K562 (cell line): ENCODE data around the gene USP10. TPM values are rescaled to one million over a fixed set of nuclear protein-coding genes. Genes with fewer than 3 reads are reported as not detected.

Source experiments
- ATAC-seq: fragments of 200-7000 bp; cut with Tn5 transposase; 3 replicates; pipeline ENCODE4 v1.9.1; 2020; ENCODE audit warnings: moderate library complexity
- BruUV-seq: library from RNA; stranded (reverse); fragments of 400-500 nt; replicated peaks from 2 replicates; lab custom pipeline; 2021; lab: Mats Ljungman, UMichigan
- CTCF ChIA-PET: fragments of 300-600 bp; formaldehyde crosslinking; extraction: SDS; loops from one replicate; lab custom pipeline; 2021; ENCODE audit warnings: low intra/inter-chr PET ratio; lab: Yijun Ruan, JAX
- POLR2A ChIA-PET: fragments of 300-600, 350-650 bp; sonication (Branson Sonifier 250); formaldehyde crosslinking; extraction: SDS; loops from one replicate; lab custom pipeline; 2021; ENCODE audit warnings: antibody characterized with exemption, inconsistent platforms; lab: Yijun Ruan, JAX
- DNase-seq, 4 experiments: peaks; one replicate each; pipeline versions ENCODE4 v3.0.0 to v3.0.0-alpha.2; 2011 to 2018; ENCODE audit warnings: low spot score in 3 of 4, mixed read lengths in 3 of 4; ENCODE audit errors: extremely low read depth in 1 of 4
- FAIRE-seq: peaks from 2 replicates; lab custom pipeline; 2011; peaks lifted over from hg19 to GRCh38; lab: Jason Lieb, UNC
- H2AFZ ChIP-seq: 2 replicates; pipeline ENCODE4 v1.6.0; 2011; ENCODE audit warnings: low read depth, low read length, control low read depth, inconsistent platforms
- H3K27ac ChIP-seq: fragments of 200-600 bp; 3 replicates; pipeline ENCODE4 v1.8.0; 2011; ENCODE audit warnings: low read depth, mild to moderate bottlenecking, control low read depth, inconsistent platforms, low read length, moderate library complexity, mixed read lengths; ENCODE audit errors: extremely low read depth
- H3K27me3 ChIP-seq, 2 experiments: fragments of 300-600 bp in 1 of 2; 2 replicates in 1 of 2; 3 replicates in 1 of 2; pipeline versions ENCODE4 v1.6.0 to v1.8.0; 2011; ENCODE audit warnings: inconsistent platforms in 2 of 2, low read length in 2 of 2, mild to moderate bottlenecking in 1 of 2, mixed read lengths in 1 of 2, moderate library complexity in 1 of 2; ENCODE audit not compliant: control insufficient read depth in 2 of 2, insufficient read depth in 2 of 2
- H3K36me3 ChIP-seq: fragments of 300-600 bp; 3 replicates; pipeline ENCODE4 v1.8.0; 2011; ENCODE audit warnings: mild to moderate bottlenecking, low read length, inconsistent platforms; ENCODE audit not compliant: control insufficient read depth, insufficient read depth
- H3K4me1 ChIP-seq, 2 experiments: fragments of 200-600 bp in 1 of 2; replicated peaks in 1 of 2; 2 replicates in 1 of 2; 3 replicates in 1 of 2; pipeline versions ENCODE4 v1.5.1 to v1.8.0; 2011; ENCODE audit warnings: inconsistent platforms in 2 of 2, low read length in 2 of 2, mild to moderate bottlenecking in 1 of 2, mixed read lengths in 1 of 2, moderate library complexity in 1 of 2; ENCODE audit not compliant: control insufficient read depth in 2 of 2, insufficient read depth in 2 of 2
- H3K4me2 ChIP-seq: 2 replicates; pipeline ENCODE4 v1.6.1; 2011; ENCODE audit warnings: low read length, control low read depth, inconsistent platforms, mixed read lengths; ENCODE audit not compliant: insufficient read depth
- H3K4me3 ChIP-seq: fragments of 200-600 bp; sonication (generic), shearing (Covaris generic); 2 replicates; pipeline ENCODE4 v1.5.1; 2016; ENCODE audit warnings: control low read depth, inconsistent platforms
- H3K79me2 ChIP-seq: fragments of 200-600 bp; 3 replicates; pipeline ENCODE4 v1.8.0; 2011; ENCODE audit warnings: low read length, inconsistent platforms; ENCODE audit not compliant: control insufficient read depth, insufficient read depth
- H3K9ac ChIP-seq, 2 experiments: 2 replicates each; pipeline versions ENCODE4 v1.6.0 to v1.6.1; 2011; ENCODE audit warnings: low read depth in 2 of 2, low read length in 2 of 2, control low read depth in 1 of 2, inconsistent platforms in 1 of 2, mild to moderate bottlenecking in 1 of 2, mixed read lengths in 1 of 2; ENCODE audit not compliant: insufficient read depth in 1 of 2
- H3K9me1 ChIP-seq: one replicate; pipeline ENCODE4 v1.6.0; 2011; ENCODE audit warnings: inconsistent platforms, mild to moderate bottlenecking, low read length, moderate library complexity; ENCODE audit not compliant: control insufficient read depth, insufficient read depth
- H3K9me3 ChIP-seq: replicated peaks from 2 replicates; pipeline ENCODE4 v1.5.1; 2011; ENCODE audit warnings: low read depth, low read length, inconsistent platforms; ENCODE audit not compliant: control insufficient read depth, insufficient read depth
- H4K20me1 ChIP-seq: replicated peaks from 2 replicates; pipeline ENCODE4 v1.6.1; 2011; ENCODE audit warnings: low read length, inconsistent platforms, mixed read lengths; ENCODE audit not compliant: control insufficient read depth, insufficient read depth
- CBFA2T2 ChIP-seq: fragments of 450-650 bp; conservative IDR thresholded peaks from 2 replicates; pipeline ENCODE4 v1.6.1; 2017; ENCODE audit warnings: mild to moderate bottlenecking
- CBX3 ChIP-seq, 2 experiments: IDR thresholded peaks; 1 replicate in 1 of 2; 2 replicates in 1 of 2; pipeline ENCODE4 v1.6.1; 2012; ENCODE audit warnings: inconsistent platforms in 2 of 2, low read length in 2 of 2, borderline replicate concordance in 1 of 2, control low read depth in 1 of 2
- HSF4 ChIP-seq: fragments of 250-450 bp; sonication (Bioruptor Pico); IDR thresholded peaks from 2 replicates; pipeline ENCODE4 v2.1.2; 2022; ENCODE audit warnings: mild to moderate bottlenecking, moderate library complexity, borderline replicate concordance
- JUND ChIP-seq, 2 experiments: IDR thresholded peaks; 2 replicates in 1 of 2; 3 replicates in 1 of 2; pipeline ENCODE4 v1.6.1; 2011; ENCODE audit warnings: borderline replicate concordance in 2 of 2, low read depth in 2 of 2, low read length in 2 of 2, improper control_type of control experiment in 1 of 2, missing biosample characterization in 1 of 2, missing genetic modification characterization in 1 of 2, missing genetic modification reagents in 1 of 2
- KLF10 ChIP-seq: fragments of 250-450 bp; sonication (Bioruptor Pico); IDR thresholded peaks from 2 replicates; pipeline ENCODE4 v1.6.1; 2021; ENCODE audit warnings: matching md5 sums
- L3MBTL2 ChIP-seq: fragments of 450-650 bp; IDR thresholded peaks from 2 replicates; pipeline ENCODE4 v1.6.1; 2016; ENCODE audit warnings: mild to moderate bottlenecking, moderate library complexity
- TCFL5 ChIP-seq: fragments of 250-450 bp; sonication (Bioruptor Pico); conservative IDR thresholded peaks from 2 replicates; pipeline ENCODE4 v1.6.1; 2021; ENCODE audit warnings: mild to moderate bottlenecking, moderate library complexity, matching md5 sums
- TEAD4 ChIP-seq, 2 experiments: sonication (generic) in 1 of 2; formaldehyde crosslinking in 1 of 2; IDR thresholded peaks; 2 replicates each; pipeline versions ENCODE4 v1.6.1 to v1.8.0; 2012 to 2022; ENCODE audit warnings: borderline replicate concordance in 1 of 2, inconsistent platforms in 1 of 2, low read length in 1 of 2, mild to moderate bottlenecking in 1 of 2, missing genetic modification reagents in 1 of 2
- TSC22D4 ChIP-seq: fragments of 450-650 bp; IDR thresholded peaks from 2 replicates; pipeline ENCODE4 v1.6.1; 2016; ENCODE audit warnings: missing genetic modification characterization, missing biosample characterization, control low read depth
- USF2 ChIP-seq: sonication (generic); formaldehyde crosslinking; IDR thresholded peaks from 2 replicates; pipeline ENCODE4 v1.5.0; 2020; ENCODE audit warnings: missing genetic modification reagents
- WGBS: fragments of 100-300 bp; shearing (Covaris generic); methylation state at CpG from one replicate; pipeline ENCODE4 v1.1.6; 2016; ENCODE audit warnings: low coverage, mixed read lengths; ENCODE audit not compliant: insufficient coverage; ENCODE audit errors: missing lambda C conversion rate; 5-methylcytosine and 5-hydroxymethylcytosine counted together
- in situ Hi-C: fragments of 300-500 bp; cut with MboI; formaldehyde crosslinking; loops from 4 replicates; pipeline ENCODE4 v1.15.0; 2018; ENCODE audit warnings: inconsistent platforms, mixed read lengths
- intact Hi-C: fragments of 100-400 bp; cut with micrococcal nuclease; formaldehyde crosslinking; loops from 2 replicates; pipeline ENCODE4 v1.14.2; 2022
- polyA plus RNA-seq, 8 experiments: library from polyadenylated mRNA; depleted of rRNA in 4 of 8; stranded (reverse) in 5 of 8; unstranded in 3 of 8; fragments of >200 nt; fragmentation: Nextera tagmentation in 2 of 8; fragmentation: Illumina TruSeq in 1 of 8; extraction: Ambion mirVana in 2 of 8; extraction: Trizol in 1 of 8; gene quantifications; 2 replicates each; pipeline versions ENCODE4 v1.2.1 to v1.2.3, GENCODE V29; 2011 to 2014; ENCODE audit warnings: inconsistent platforms in 1 of 8, missing spikeins in 1 of 8
- total RNA-seq, 7 experiments: library from RNA; depleted of rRNA in 6 of 7; stranded (reverse); fragments of >200 nt in 6 of 7; fragmentation: Illumina TruSeq in 2 of 7; extraction: Trizol in 2 of 7; gene quantifications; 2 replicates each; pipeline versions ENCODE4 v1.2.1 to v1.2.3, GENCODE V29; 2011 to 2021; ENCODE audit warnings: low replicate concordance in 1 of 7
- TF ChIP-seq, protein P1 (sequence below): fragments of 450-650 bp; formaldehyde crosslinking; IDR thresholded peaks from 2 replicates; pipeline ENCODE4 v1.4.0; 2020; ENCODE audit warnings: mild to moderate bottlenecking, mixed read lengths
- TF ChIP-seq, protein P2 (sequence below), 2 experiments: fragments of 450-650 bp; IDR thresholded peaks; 2 replicates each; pipeline ENCODE4 v1.6.1; 2018; ENCODE audit warnings: mild to moderate bottlenecking in 2 of 2, low read depth in 1 of 2; ENCODE audit not compliant: partially characterized antibody in 2 of 2

The USP10 gene
- total and polyA plus RNA-seq, 9 of the 15 experiments (the other 6 are each of a cell fraction or from before 2014, with no cell fraction given) = 61.7 to 197 (median 116) TPM

- intact Hi-C loops = no loop called here
- in situ Hi-C loops = no loop called here
- H3K9me1 ChIP-seq = no peaks in the 10 kb centered on the region
- H3K27me3 ChIP-seq = peaks cover 61 to 91% of the 10 kb centered on the region in 2 experiments
- no peak for ATAC-seq
- DNase-seq = peak in 3 of 4 experiments; percentile 63 to 74 (median 64)
- H3K4me3 ChIP-seq = no peak overlapping the region
- no peaks in the 10 kb centered on the region for H3K79me2 ChIP-seq
- no peak overlapping the region for H3K27ac ChIP-seq
- H4K20me1 ChIP-seq = no peaks in the 10 kb centered on the region
- H3K4me2 ChIP-seq = no peak overlapping the region
- peaks cover 5% of the 10 kb centered on the region for H3K9me3 ChIP-seq
- no TSS peak for BruUV-seq
- H3K9ac ChIP-seq = no peak overlapping the region
- no peak for FAIRE-seq
- no peaks in the 10 kb centered on the region; a peak in 3 of 5 replicates for H3K4me1 ChIP-seq
- no peaks in the 10 kb centered on the region for H3K36me3 ChIP-seq
- CTCF ChIA-PET = no interaction called here
- no peak overlapping the region for H2AFZ ChIP-seq
- 3% methylated on average over 15 of the region's 15 CpGs for WGBS
- POLR2A ChIA-PET = interaction anchor here (0.6 to 1.1 kb wide), 5 partner anchors 18 to 839 kb away, joined by 3 to 5 read pairs (median 3); no protein-coding TSS in a partner anchor
- TF ChIP-seq CBFA2T2 = peak; percentile 33; the same call in 1 of the 2 replicates
- TF ChIP-seq USF2 (CRISPR knock-in tag) = peak; percentile 83
- TF ChIP-seq L3MBTL2 = peak; percentile 89
- TF ChIP-seq TEAD4 (IDR thresholded peaks at IDR 0.05; ENCODE audit: low read length) = no peak
- 0 out of 2 replicates have a peak, but pooled peaks have one; percentile 12 for TF ChIP-seq TEAD4 (CRISPR knock-in tag; IDR thresholded peaks at IDR 0.05; ENCODE audit: borderline replicate concordance)
- TF ChIP-seq, protein P1, sequence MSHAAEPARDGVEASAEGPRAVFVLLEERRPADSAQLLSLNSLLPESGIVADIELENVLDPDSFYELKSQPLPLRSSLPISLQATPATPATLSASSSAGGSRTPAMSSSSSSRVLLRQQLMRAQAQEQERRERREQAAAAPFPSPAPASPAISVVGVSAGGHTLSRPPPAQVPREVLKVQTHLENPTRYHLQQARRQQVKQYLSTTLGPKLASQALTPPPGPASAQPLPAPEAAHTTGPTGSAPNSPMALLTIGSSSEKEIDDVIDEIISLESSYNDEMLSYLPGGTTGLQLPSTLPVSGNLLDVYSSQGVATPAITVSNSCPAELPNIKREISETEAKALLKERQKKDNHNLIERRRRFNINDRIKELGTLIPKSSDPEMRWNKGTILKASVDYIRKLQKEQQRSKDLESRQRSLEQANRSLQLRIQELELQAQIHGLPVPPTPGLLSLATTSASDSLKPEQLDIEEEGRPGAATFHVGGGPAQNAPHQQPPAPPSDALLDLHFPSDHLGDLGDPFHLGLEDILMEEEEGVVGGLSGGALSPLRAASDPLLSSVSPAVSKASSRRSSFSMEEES (CRISPR knock-in tag) = peak; percentile 86
- no peak for TF ChIP-seq HSF4
- TF ChIP-seq TSC22D4 = no peak
- TF ChIP-seq, protein P2, sequence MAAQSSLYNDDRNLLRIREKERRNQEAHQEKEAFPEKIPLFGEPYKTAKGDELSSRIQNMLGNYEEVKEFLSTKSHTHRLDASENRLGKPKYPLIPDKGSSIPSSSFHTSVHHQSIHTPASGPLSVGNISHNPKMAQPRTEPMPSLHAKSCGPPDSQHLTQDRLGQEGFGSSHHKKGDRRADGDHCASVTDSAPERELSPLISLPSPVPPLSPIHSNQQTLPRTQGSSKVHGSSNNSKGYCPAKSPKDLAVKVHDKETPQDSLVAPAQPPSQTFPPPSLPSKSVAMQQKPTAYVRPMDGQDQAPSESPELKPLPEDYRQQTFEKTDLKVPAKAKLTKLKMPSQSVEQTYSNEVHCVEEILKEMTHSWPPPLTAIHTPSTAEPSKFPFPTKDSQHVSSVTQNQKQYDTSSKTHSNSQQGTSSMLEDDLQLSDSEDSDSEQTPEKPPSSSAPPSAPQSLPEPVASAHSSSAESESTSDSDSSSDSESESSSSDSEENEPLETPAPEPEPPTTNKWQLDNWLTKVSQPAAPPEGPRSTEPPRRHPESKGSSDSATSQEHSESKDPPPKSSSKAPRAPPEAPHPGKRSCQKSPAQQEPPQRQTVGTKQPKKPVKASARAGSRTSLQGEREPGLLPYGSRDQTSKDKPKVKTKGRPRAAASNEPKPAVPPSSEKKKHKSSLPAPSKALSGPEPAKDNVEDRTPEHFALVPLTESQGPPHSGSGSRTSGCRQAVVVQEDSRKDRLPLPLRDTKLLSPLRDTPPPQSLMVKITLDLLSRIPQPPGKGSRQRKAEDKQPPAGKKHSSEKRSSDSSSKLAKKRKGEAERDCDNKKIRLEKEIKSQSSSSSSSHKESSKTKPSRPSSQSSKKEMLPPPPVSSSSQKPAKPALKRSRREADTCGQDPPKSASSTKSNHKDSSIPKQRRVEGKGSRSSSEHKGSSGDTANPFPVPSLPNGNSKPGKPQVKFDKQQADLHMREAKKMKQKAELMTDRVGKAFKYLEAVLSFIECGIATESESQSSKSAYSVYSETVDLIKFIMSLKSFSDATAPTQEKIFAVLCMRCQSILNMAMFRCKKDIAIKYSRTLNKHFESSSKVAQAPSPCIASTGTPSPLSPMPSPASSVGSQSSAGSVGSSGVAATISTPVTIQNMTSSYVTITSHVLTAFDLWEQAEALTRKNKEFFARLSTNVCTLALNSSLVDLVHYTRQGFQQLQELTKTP (IDR thresholded peaks at IDR 0.05; ENCODE audit: low read depth in 1 of 2, partially characterized antibody in 2 of 2) = no peak
- no peak for TF ChIP-seq TCFL5 (CRISPR knock-in tag)
- TF ChIP-seq CBX3 (IDR thresholded peaks at IDR 0.05; ENCODE audit: borderline replicate concordance in 1 of 2, low read length in 2 of 2) = peak in 1 of 2 experiments; percentile 86; a peak in 2 of 3 replicates
- no peak for TF ChIP-seq JUND (IDR thresholded peaks at IDR 0.05; ENCODE audit: borderline replicate concordance, low read depth, low read length)
- peak; percentile 21; the same call in 1 of the 3 replicates for TF ChIP-seq JUND (tag; IDR thresholded peaks at IDR 0.05; ENCODE audit: borderline replicate concordance, low read depth, low read length)
- no peak for TF ChIP-seq KLF10 (CRISPR knock-in tag)
These were observed 113.5 kb downstream of the USP10 start for GRCh38 chr16:84813141-84813934.
